Measurements from ENCODE around the gene KLHDC3.

Gene KLHDC3

DNA sequence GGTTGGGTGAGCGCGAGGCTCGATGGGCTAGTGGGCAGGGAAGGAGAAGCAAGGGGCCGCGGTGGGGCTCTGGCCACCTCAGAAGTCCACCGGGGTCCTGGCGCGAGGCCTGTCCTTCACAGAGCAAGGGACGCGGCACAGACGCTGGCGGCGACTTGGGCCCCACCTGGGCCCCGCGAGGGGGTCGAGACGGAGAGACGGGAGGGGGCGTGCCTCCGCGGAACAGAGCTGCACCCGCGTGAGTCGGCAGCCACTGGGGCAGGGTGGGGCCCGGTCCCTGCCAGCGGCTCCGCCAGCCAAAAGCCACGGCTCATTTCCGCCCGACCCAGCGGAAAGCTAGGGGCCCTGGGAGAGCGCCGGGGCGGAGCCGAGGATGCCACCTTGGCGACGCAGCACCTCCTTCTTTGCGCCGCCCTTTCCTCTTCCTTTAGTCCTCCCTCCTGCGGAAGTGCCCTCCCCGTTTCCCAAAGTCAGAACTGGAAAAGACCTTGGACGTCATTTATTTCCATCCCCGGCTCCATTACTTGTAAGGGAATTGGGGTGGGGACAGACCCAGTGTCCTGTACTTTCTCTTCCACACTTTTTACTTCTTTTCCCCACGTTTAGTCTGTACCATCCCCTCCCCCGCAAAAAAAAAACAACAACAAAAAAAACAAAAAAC, 39.6 kb downstream of the KLHDC3 start, which contains the start of gene CUL7:
TSS of gene CUL7 (minus strand) at position 307 of the 661 bp plus-strand sequence. CDS start 1,063 bp downstream, outside the sequence.
- peak in 57 of 58 donors; percentile 17 to 90 (median 70) for DNase-seq

DNA sequence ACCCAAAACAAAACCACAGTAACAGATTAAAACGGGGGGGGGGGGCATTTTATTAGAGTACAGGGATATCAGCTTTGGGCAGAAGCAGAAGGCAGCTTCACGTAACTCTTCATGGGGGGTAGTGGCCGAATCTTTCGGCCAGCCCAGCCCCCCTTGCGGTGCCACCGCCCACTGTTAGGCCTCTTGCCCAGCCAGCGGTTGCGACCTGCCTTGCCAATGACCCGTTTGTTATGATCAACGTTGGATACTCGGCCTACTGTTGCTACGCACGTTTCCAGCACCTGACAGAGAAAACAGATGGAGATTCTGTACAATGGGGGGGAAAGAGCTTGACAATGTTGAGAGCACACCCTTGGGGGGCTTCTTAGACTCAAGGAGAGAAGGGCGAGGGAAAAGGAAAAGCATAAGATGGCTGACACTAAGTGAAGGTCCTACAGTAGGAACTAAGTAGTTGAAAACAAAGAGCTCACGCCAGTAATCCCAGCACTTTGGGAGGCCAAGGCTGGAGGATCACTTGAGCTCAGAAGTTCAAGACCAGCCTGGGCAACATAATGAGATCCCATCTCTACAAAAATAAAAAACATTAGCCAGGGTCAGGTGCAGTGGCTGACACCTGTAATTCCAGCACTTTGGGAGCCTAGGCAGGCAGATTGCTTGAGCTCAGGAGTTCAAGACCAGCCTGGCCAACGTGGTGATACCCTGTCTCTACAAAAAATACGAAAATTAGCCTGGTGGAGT, 40.3 kb downstream of the KLHDC3 start:
- no peak for DNase-seq

- no peak for DNase-seq
These were observed 41.9 kb downstream of the KLHDC3 start for GRCh38 chr6:43055966-43056365.

DNA sequence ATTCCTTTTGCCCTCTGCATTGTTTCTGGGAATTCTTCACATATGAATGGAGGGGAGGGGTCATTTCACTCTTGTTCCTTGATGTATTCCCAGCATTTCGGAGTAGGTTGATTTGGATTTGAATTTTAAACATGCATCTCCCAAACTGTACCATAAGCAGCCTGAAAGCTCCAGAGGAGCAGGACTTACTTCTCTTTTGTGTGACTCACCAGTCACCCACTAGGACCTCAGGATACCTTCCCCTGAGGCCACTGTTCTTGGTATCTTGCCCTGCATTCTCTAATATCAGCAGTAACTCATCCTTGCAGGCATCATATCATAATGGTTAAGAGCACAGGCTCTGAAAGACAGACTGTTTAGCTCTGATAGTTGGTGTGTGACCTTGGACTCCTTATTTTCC, 44.5 kb downstream of the KLHDC3 start:
- DNase-seq: no peak

DNA sequence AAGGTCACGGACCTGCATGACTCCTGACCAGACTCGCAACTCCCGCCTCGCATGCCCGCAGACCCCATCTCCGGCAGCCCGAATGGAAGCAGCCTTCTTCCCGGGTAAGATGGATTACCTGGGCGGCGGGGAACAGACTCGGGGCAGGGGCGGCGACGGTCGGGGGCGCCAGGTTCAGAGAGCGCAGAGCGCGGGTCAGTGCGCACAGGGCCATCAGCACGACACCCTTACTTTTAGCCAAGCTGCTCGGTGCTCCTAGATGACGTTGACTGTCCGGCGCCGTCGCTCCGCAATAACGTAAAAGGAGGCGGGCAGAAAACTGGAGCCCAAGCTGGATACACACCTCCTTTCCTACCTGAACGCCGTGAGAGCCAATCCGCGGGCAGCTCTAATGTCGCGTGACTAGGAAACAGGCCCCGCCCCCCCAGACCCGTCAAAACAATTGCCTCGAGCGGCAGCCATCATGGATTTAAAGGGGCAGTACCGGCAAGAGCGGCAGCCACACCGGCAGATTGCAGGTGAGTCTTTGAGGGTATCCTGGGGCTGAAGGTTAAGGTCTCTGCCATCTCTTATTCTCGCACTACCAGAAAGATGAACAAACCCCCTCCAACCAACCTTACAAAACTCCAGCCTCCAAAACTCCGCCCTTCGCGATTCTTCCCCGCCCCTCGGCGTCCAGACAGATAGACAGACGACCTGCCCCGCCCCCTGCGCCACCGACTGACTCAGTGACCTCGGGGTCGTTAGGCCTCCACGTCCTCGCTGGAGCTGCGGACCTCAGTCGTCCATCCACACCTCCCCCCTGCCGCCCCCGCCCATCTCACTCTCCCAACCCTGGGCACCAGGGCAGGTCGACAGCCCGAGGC, 45.4 kb downstream of the KLHDC3 start, which contains the start of the genes KLC4 and MRPL2:
TSS of gene KLC4 (plus strand) at position 464 of the 866 bp plus-strand sequence. CDS start 1,705 bp downstream, outside the sequence.
TSS of gene MRPL2 (minus strand) at position 267 of the 866 bp plus-strand sequence. CDS start at position 214, 53 bp downstream.
- peak; percentile 91 to 100 (median 99) for DNase-seq

DNA sequence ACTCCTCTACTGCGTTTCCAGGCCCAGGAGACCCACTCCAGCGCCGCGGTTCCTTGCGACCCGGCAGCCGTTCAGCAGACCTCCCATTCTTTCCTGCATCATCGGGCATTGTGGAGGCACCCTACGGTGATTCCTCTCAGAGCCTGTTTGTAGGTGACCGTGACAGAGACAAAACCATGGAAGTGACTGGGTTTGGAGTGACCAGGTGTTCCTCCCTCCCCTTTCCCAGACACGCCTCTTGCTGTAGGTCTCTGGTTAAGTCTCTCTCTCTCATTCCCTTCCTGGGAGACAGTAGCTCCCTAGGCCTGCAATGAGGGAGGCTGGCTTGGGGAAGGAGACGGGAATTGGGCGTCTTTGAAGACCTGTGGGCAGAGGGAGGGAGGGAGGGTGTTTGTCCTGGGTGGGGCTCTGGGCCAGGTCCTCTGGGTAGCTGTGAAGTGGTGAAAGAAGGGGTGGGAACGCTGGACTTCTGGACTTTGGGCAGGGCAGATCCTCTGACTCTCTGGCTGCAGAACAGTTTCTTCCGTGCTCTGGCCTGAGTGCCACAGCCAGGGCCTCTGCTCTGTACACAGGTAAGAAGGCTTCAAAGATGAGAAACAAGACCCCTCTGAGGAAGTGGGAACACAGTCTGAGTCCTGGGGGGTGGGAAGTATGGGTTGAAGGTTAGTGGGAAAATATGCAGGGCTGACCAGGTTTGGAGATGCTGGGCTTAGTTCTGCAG, 46.1 kb downstream of the KLHDC3 start:
- DNase-seq: no peak

DNA sequence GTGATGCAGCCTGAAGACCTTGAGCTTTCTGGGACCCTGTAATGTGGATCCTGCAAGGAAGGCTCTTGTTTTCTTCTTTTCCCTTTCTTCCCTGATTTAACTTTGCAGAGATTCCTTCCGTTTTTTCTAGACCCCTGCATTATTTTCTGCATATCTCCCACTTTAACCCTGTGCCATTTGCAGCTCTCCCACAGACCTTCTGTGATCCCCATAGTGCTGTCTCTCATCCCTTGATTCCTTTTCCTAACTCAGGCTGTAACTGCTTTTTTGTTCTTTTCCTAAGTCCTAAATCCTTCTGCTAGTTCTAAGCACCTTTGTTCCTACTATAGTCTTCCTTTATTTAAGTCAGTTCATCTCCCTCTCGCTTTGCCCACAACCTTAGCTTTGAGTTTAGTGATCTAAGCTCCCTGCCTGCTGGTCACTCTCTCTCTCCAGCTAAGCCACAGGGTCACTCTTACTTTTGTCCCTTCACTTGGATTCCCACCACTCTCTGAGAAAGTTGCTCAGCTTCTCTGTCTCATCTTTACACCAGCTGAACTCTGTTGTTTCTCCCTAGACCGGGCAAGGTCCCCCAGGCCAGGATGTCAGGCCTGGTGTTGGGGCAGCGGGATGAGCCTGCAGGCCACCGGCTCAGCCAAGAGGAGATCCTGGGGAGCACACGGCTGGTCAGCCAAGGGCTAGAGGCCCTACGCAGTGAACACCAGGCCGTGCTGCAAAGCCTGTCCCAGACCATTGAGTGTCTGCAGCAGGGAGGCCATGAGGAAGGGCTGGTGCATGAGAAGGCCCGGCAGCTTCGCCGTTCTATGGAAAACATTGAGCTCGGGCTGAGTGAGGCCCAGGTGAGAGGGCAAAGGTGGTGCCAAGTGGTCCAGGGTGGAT, 46.9 kb downstream of the KLHDC3 start:
- no peak for DNase-seq

GRCh38 chr6:43061861-43062260, 47.8 kb downstream of the KLHDC3 start:
- DNase-seq: no peak

DNA sequence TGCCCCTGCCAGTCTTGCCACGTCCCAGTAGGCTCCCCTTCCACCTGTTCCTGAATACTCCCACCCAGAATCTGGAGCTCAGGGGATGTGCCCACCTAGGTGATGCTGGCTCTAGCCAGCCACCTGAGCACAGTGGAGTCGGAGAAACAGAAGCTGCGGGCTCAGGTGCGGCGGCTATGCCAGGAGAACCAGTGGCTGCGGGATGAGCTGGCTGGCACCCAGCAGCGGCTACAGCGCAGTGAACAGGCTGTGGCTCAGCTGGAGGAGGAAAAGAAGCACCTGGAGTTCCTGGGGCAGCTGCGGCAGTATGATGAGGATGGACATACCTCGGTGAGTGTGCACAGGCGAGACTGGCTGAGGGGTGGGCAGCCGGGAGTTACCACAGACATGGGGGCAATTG, 48.8 kb downstream of the KLHDC3 start:
- no peak for DNase-seq

DNA sequence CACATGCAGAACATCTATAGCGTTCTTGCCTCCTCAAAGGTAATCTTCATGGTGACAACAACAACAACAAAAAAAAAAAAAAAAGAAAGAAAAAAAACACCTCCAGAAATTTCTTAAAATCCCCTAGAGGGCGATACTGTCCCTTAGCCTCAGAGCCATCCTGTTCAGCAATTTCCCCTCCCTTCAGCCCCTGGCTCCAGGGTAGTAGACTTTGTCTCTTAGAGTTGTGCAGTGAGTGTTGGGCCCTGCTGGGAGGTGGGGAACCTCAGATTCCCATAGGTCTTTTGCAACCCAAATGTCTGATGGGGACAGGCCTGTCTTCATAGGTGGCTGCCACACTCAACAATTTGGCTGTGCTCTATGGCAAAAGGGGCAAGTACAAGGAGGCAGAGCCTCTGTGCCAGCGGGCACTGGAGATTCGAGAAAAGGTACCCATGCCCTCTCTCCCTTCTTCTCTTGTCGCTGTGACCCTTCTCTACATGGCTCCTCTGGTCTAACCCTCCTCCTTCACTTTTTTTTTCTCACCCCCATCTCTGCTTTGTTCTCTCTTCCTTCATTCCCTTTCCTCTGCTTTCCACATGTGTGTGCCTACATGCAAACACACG, 56.1 kb downstream of the KLHDC3 start:
- no peak for DNase-seq
